ENCODE measurements around the gene IMMP2L.

Gene IMMP2L

GRCh38 chr7:111140091-111140865 lies 422.0 kb downstream of the IMMP2L start:
- no peak for DNase-seq

GRCh38 chr7:111138586-111138985 lies 423.7 kb downstream of the IMMP2L start:
- no peak for DNase-seq

- DNase-seq = peak; percentile 35 to 64
These were observed 424.1 kb downstream of the IMMP2L start for GRCh38 chr7:111138193-111138569.

- peak in 1 of 2 experiments; percentile 7 for DNase-seq
These were observed 424.7 kb downstream of the IMMP2L start for GRCh38 chr7:111137296-111138192.

GRCh38 chr7:111132833-111133232 lies 429.5 kb downstream of the IMMP2L start:
- DNase-seq = no peak

GRCh38 chr7:111129435-111129834 lies 432.9 kb downstream of the IMMP2L start:
- DNase-seq = no peak

GRCh38 chr7:111126987-111127386 lies 435.3 kb downstream of the IMMP2L start:
- DNase-seq = no peak

- DNase-seq = no peak
These were observed 446.3 kb downstream of the IMMP2L start for GRCh38 chr7:111115966-111116365.

GRCh38 chr7:111113263-111114017 lies 448.9 kb downstream of the IMMP2L start:
- DNase-seq = no peak

GRCh38 chr7:111112439-111112838 lies 449.9 kb downstream of the IMMP2L start:
- no peak for DNase-seq

GRCh38 chr7:111108496-111108895 lies 453.8 kb downstream of the IMMP2L start:
- no peak for DNase-seq

- DNase-seq = no peak
These were observed 454.3 kb downstream of the IMMP2L start for GRCh38 chr7:111108000-111108399.

- no peak for DNase-seq
These were observed 454.7 kb downstream of the IMMP2L start for GRCh38 chr7:111107579-111107978.

GRCh38 chr7:111105269-111105668 lies 457.0 kb downstream of the IMMP2L start:
- DNase-seq = no peak

- no peak for DNase-seq
These were observed 457.6 kb downstream of the IMMP2L start for GRCh38 chr7:111104710-111105109.

GRCh38 chr7:111103678-111104274 lies 458.5 kb downstream of the IMMP2L start:
- no peak for DNase-seq

GRCh38 chr7:111103136-111103535 lies 459.2 kb downstream of the IMMP2L start:
- no peak for DNase-seq

GRCh38 chr7:111101856-111102646 lies 460.2 kb downstream of the IMMP2L start:
- no peak for DNase-seq

- DNase-seq = no peak
These were observed 463.4 kb downstream of the IMMP2L start for GRCh38 chr7:111098926-111099250.

GRCh38 chr7:111098011-111098925 lies 464.0 kb downstream of the IMMP2L start:
- DNase-seq = peak; percentile 51 to 60

- no peak for DNase-seq
These were observed 465.3 kb downstream of the IMMP2L start for GRCh38 chr7:111096997-111097396.

Data from stimulated activated CD4-positive, alpha-beta T cell treated with anti-CD3 and anti-CD28 coated beads, Interleukin-4, amount 100 ng/mL, for 4 hours (primary cell).